Muscle layer of colon (tissue), 2 donors: Measurements from ENCODE around the gene FOXF2.
"Not testable (repeated sequence)": the region's sequence is repeated elsewhere in the genome, so short reads cannot be mapped to it uniquely, and the experiment has no call there.

Experiments used
- H3K27ac ChIP-seq: one replicate; pipeline ENCODE4 v1.7.0; 2013; ENCODE audit warnings: low read depth, mild to moderate bottlenecking, low read length, moderate library complexity
- H3K27me3 ChIP-seq, 2 donors: one replicate each; pipeline ENCODE4 v1.7.0; 2013; ENCODE audit warnings: low read length in 2 of 2, mild to moderate bottlenecking in 2 of 2; ENCODE audit not compliant: insufficient read depth in 2 of 2, control insufficient read depth in 1 of 2
- H3K36me3 ChIP-seq: one replicate; pipeline ENCODE4 v1.7.0; 2013; ENCODE audit warnings: mild to moderate bottlenecking, low read length; ENCODE audit not compliant: insufficient read depth
- H3K4me1 ChIP-seq: one replicate; pipeline ENCODE4 v1.7.0; 2013; ENCODE audit warnings: mild to moderate bottlenecking, low read length; ENCODE audit not compliant: insufficient read depth
- H3K4me3 ChIP-seq, 2 donors: one replicate each; pipeline ENCODE4 v1.7.0; 2013; ENCODE audit warnings: low read length in 2 of 2, low read depth in 1 of 2, mild to moderate bottlenecking in 1 of 2, moderate library complexity in 1 of 2
- H3K9ac ChIP-seq: one replicate; pipeline ENCODE4 v1.7.0; 2013; ENCODE audit warnings: low read length
- H3K9me3 ChIP-seq: one replicate; pipeline ENCODE4 v1.7.0; 2013; ENCODE audit warnings: mild to moderate bottlenecking, low read length
- donor health status: abdominal sarcoma.
- donor health status: Adenocarcinoma of cecum.

The FOXF2 gene

GRCh38 chr6:1389369-1390132 lies at the start of gene FOXF2:
FOXF2 (plus strand) TSS chr6:1389576; CDS start chr6:1389948, 372 bp downstream.
- peak within 1 kb of the TSS; percentile 88 to 89 for H3K4me3 ChIP-seq
- peaks cover 4% of the 10 kb centered on the region for H3K36me3 ChIP-seq
- H3K9me3 ChIP-seq = no peaks in the 10 kb centered on the region
- peak within 1 kb of the TSS; percentile 84 for H3K27ac ChIP-seq
- peaks cover 0 to 21% of the 10 kb centered on the region in 2 donors for H3K27me3 ChIP-seq
- H3K9ac ChIP-seq = peak within 1 kb of the TSS; percentile 74
- H3K4me1 ChIP-seq = no peaks in the 10 kb centered on the region

GRCh38 chr6:1346101-1346500 lies 43.3 kb upstream of the FOXF2 start:
- no peaks in the 10 kb centered on the region for H3K27me3 ChIP-seq
- peaks cover 3% of the 10 kb centered on the region for H3K9me3 ChIP-seq
- no peak overlapping the region for H3K4me3 ChIP-seq
- no peaks in the 10 kb centered on the region for H3K4me1 ChIP-seq
- H3K9ac ChIP-seq = no peak overlapping the region
- H3K36me3 ChIP-seq = no peaks in the 10 kb centered on the region
- no peak overlapping the region for H3K27ac ChIP-seq

- no peak overlapping the region for H3K9ac ChIP-seq
- H3K4me3 ChIP-seq = no peak overlapping the region
- no peaks in the 10 kb centered on the region for H3K27me3 ChIP-seq
- H3K4me1 ChIP-seq = no peaks in the 10 kb centered on the region
- peaks cover 3% of the 10 kb centered on the region for H3K9me3 ChIP-seq
- H3K36me3 ChIP-seq = no peaks in the 10 kb centered on the region
- no peak overlapping the region for H3K27ac ChIP-seq
Measured at GRCh38 chr6:1346558-1347091, 42.8 kb upstream of the FOXF2 start.

- H3K27me3 ChIP-seq = no peaks in the 10 kb centered on the region
Measured at GRCh38 chr6:1347161-1347560, 42.2 kb upstream of the FOXF2 start.

GRCh38 chr6:1348675-1349074 lies 40.7 kb upstream of the FOXF2 start:
- no peaks in the 10 kb centered on the region for H3K4me1 ChIP-seq
- no peaks in the 10 kb centered on the region for H3K27me3 ChIP-seq
- H3K36me3 ChIP-seq = no peaks in the 10 kb centered on the region
- H3K9me3 ChIP-seq = peaks cover 3% of the 10 kb centered on the region
- no peak overlapping the region for H3K4me3 ChIP-seq
- H3K9ac ChIP-seq = no peak overlapping the region
- H3K27ac ChIP-seq = no peak overlapping the region

More at GRCh38 chr6:1347161-1347560, 42.2 kb upstream of the FOXF2 start:
- H3K9me3 ChIP-seq = peaks cover 3% of the 10 kb centered on the region
- H3K27ac ChIP-seq = no peak overlapping the region
- no peak overlapping the region for H3K9ac ChIP-seq
- no peaks in the 10 kb centered on the region for H3K4me1 ChIP-seq
- H3K4me3 ChIP-seq = no peak overlapping the region
- H3K36me3 ChIP-seq = no peaks in the 10 kb centered on the region

- Histone ChIP-seq H3K4me3 (no peak overlapping the region), H3K4me1 (no peaks in the 10 kb centered on the region), H3K9ac (no peak overlapping the region), H3K27ac (no peak overlapping the region), H3K9me3 (peaks cover 3% of the 10 kb centered on the region), H3K27me3 (no peaks in the 10 kb centered on the region), H3K36me3 (no peaks in the 10 kb centered on the region)
Measured at GRCh38 chr6:1349655-1350054, 39.7 kb upstream of the FOXF2 start.

GRCh38 chr6:1351381-1352008 lies 37.9 kb upstream of the FOXF2 start:
- Histone ChIP-seq H3K27me3 (no peaks in the 10 kb centered on the region), H3K36me3 (no peaks in the 10 kb centered on the region), H3K27ac (no peak overlapping the region), H3K4me1 (no peaks in the 10 kb centered on the region), H3K4me3 (no peak overlapping the region), H3K9me3 (no peaks in the 10 kb centered on the region), H3K9ac (no peak overlapping the region)

GRCh38 chr6:1355068-1355467 lies 34.3 kb upstream of the FOXF2 start:
- not testable (repeated sequence) for H3K4me1 ChIP-seq, H3K27me3 ChIP-seq, H3K27ac ChIP-seq, H3K36me3 ChIP-seq, H3K9me3 ChIP-seq, H3K9ac ChIP-seq, H3K4me3 ChIP-seq

- not testable (repeated sequence) for H3K36me3 ChIP-seq, H3K9me3 ChIP-seq, H3K9ac ChIP-seq, H3K27me3 ChIP-seq, H3K27ac ChIP-seq, H3K4me3 ChIP-seq
- peaks cover 17% of the 10 kb centered on the region for H3K4me1 ChIP-seq
Measured at GRCh38 chr6:1361717-1362116, 27.7 kb upstream of the FOXF2 start.

GRCh38 chr6:1362643-1363042 lies 26.7 kb upstream of the FOXF2 start:
- Histone ChIP-seq H3K4me1 (peaks cover 17% of the 10 kb centered on the region), H3K9me3 (no peaks in the 10 kb centered on the region), H3K36me3 (no peaks in the 10 kb centered on the region), H3K4me3 (no peak overlapping the region), H3K27me3 (no peaks in the 10 kb centered on the region), H3K9ac (no peak overlapping the region), H3K27ac (no peak overlapping the region)

GRCh38 chr6:1363298-1363697 lies 26.1 kb upstream of the FOXF2 start:
- Histone ChIP-seq H3K4me1 (peaks cover 17% of the 10 kb centered on the region), H3K9ac (no peak overlapping the region), H3K9me3 (no peaks in the 10 kb centered on the region), H3K27ac (no peak overlapping the region), H3K27me3 (no peaks in the 10 kb centered on the region), H3K4me3 (no peak overlapping the region), H3K36me3 (no peaks in the 10 kb centered on the region)
